Bronchial smooth muscle cell (primary cell): ENCODE measurements around the gene CSAD. TPM values are rescaled to one million over a fixed set of nuclear protein-coding genes. Genes with fewer than 3 reads are reported as not detected.

Experiments used
- total RNA-seq: library from RNA; depleted of rRNA; stranded (reverse); fragments of >200 nt; gene quantifications from 2 replicates; pipeline ENCODE4 v1.2.1, GENCODE V29; 2014

The CSAD gene
- 8.4 and 11.3 TPM in 2 replicates for total RNA-seq

GRCh38 chr12:53180220-53180930 lies at the start of gene CSAD, which contains the start of gene ZNF740:
Gene CSAD (minus strand): TSS chr12:53180925. CDS start chr12:53173470, 7,455 bp downstream.
Gene ZNF740 (plus strand): TSS chr12:53180722. CDS start chr12:53181984, 1,262 bp downstream.

GRCh38 chr12:53207042-53207441 lies 26.3 kb upstream of the CSAD start, which contains the start of gene ITGB7:
Gene ITGB7 (minus strand): TSS chr12:53207251. CDS start chr12:53200443, 6,808 bp downstream.

Other genes starting within 250 kb of the CSAD start
- 1.0 and 2.2 TPM in 2 replicates for gene KRT18, start 231.8 kb downstream of the CSAD start, total RNA-seq
- gene EIF4B, start 174.5 kb downstream of the CSAD start, total RNA-seq, result 1,255 and 1,854 TPM in 2 replicates
- gene TNS2, start 130.9 kb downstream of the CSAD start, total RNA-seq, result 48.2 and 58.6 TPM in 2 replicates
- 18.3 and 22.1 TPM in 2 replicates for gene SPRYD3, start 101.5 kb downstream of the CSAD start, total RNA-seq
- 1,620 and 3,493 TPM in 2 replicates for gene IGFBP6, start 83.3 kb downstream of the CSAD start, total RNA-seq
- gene SOAT2, start 77.4 kb downstream of the CSAD start, total RNA-seq, result 0.16 and 0.17 TPM in 2 replicates
- gene ZNF740, start 203 bp downstream of the CSAD start, total RNA-seq, result 14.3 and 16.9 TPM in 2 replicates
- gene ITGB7, start 26.3 kb upstream of the CSAD start, total RNA-seq, result 0.47 and 1.4 TPM in 2 replicates
- gene RARG, start 51.3 kb upstream of the CSAD start, total RNA-seq, result 32.3 and 35.3 TPM in 2 replicates
- gene ESPL1, start 87.4 kb upstream of the CSAD start, total RNA-seq, result 0.86 and 1.9 TPM in 2 replicates
- gene PFDN5, start 114.6 kb upstream of the CSAD start, total RNA-seq, result 1,042 and 1,327 TPM in 2 replicates
- gene MYG1, start 118.8 kb upstream of the CSAD start, total RNA-seq, result 50.8 and 56.3 TPM in 2 replicates
- 37.8 and 39.4 TPM in 2 replicates for gene AAAS, start 140.7 kb upstream of the CSAD start, total RNA-seq
- not detected in 2 replicates for gene SP7, start 155.4 kb upstream of the CSAD start, total RNA-seq
- 19.4 and 23.3 TPM in 2 replicates for gene SP1, start 199.3 kb upstream of the CSAD start, total RNA-seq
- gene AMHR2, start 242.9 kb upstream of the CSAD start, total RNA-seq, result not detected in 2 replicates